Measurements from ENCODE around the gene CKAP4. TPM values are rescaled to one million over a fixed set of nuclear protein-coding genes. Genes with fewer than 3 reads are reported as not detected.

The CKAP4 gene
- total RNA-seq, 4 donors from 2014 or later = 58.9 to 127 (median 103) TPM

DNA sequence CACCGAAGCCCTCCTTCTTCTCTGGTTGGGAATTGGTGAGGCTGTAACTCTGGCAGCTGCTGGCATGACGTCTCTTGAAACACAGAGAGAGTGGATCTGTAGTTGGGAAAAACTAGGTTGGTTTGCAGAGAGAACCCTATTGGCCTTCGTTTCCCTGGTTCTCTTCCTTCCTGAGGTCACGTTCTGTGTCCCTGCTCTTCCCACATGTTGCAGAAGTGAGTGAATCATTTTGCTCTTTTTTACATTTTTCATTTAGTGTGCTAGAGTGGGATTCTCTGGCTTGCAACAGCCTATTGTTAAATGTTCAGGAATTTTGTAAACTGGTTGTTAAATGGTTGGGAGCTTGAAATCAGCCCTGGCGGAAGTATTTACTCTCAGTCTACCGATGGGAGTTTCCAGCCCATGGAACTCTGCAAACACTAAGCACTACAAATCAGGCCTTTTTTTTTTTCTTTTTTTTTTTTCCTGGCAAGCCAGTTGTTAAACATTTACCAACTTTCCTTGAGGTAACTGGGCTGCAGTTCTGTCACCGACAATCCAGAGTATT is 26.8 kb upstream of the CKAP4 start:
- no peak for DNase-seq
- WGBS, 2 donors = 55 to 61% methylated on average over 6 to 7 of the region's 7 CpGs
- peak overlapping the region in 1 of 4 donors; percentile 32 for H3K27ac ChIP-seq

DNA sequence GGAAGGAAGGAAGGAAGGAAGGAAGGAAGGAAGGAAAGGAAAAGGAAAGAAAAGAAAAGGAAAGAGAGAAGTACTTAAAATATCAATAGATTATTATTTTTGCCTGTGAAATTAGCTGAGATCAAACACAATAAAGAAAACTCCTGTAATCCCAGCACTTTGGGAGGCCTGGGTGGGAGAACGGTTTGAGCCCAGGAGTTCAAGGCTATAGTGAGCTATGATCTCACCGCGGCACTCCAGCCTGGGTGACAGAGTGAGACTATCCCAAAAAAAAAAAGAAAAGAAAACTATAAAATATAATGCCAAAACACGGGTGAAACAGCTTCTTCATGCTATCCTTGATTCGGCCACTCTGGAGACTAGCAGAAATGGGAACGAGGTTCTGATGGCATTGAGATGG is 26.2 kb upstream of the CKAP4 start:
- no peak for DNase-seq
- no peaks in the 10 kb centered on the region for H3K9me3 ChIP-seq
- peaks cover 10 to 84% (median 28%) of the 10 kb centered on the region in 3 donors for H3K4me1 ChIP-seq
- no peak overlapping the region for H3K4me3 ChIP-seq
- TF ChIP-seq POLR2A (IDR thresholded peaks at IDR 0.05) = no peak
- TF ChIP-seq, protein P1, sequence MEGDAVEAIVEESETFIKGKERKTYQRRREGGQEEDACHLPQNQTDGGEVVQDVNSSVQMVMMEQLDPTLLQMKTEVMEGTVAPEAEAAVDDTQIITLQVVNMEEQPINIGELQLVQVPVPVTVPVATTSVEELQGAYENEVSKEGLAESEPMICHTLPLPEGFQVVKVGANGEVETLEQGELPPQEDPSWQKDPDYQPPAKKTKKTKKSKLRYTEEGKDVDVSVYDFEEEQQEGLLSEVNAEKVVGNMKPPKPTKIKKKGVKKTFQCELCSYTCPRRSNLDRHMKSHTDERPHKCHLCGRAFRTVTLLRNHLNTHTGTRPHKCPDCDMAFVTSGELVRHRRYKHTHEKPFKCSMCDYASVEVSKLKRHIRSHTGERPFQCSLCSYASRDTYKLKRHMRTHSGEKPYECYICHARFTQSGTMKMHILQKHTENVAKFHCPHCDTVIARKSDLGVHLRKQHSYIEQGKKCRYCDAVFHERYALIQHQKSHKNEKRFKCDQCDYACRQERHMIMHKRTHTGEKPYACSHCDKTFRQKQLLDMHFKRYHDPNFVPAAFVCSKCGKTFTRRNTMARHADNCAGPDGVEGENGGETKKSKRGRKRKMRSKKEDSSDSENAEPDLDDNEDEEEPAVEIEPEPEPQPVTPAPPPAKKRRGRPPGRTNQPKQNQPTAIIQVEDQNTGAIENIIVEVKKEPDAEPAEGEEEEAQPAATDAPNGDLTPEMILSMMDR (IDR thresholded peaks at IDR 0.05) = no peak
- intact Hi-C loops (cut with DNase I) = no loop called here
- H3K36me3 ChIP-seq = no peaks in the 10 kb centered on the region
- H3K27me3 ChIP-seq = no peaks in the 10 kb centered on the region
- WGBS, 2 donors = 81 to 93% methylated on average over 6 of the region's 6 CpGs
- H3K27ac ChIP-seq = no peak overlapping the region

More for the DNA sequence above, 26.8 kb upstream of the CKAP4 start:
- H3K27me3 ChIP-seq = no peaks in the 10 kb centered on the region
- H3K36me3 ChIP-seq = no peaks in the 10 kb centered on the region
- no peaks in the 10 kb centered on the region for H3K9me3 ChIP-seq
- H3K4me3 ChIP-seq = no peak overlapping the region
- H3K4me1 ChIP-seq = peaks cover 10 to 77% (median 27%) of the 10 kb centered on the region in 3 donors
- no peak for TF ChIP-seq POLR2A (IDR thresholded peaks at IDR 0.05)
- TF ChIP-seq, protein P1 (IDR thresholded peaks at IDR 0.05) = no peak
- intact Hi-C loops (cut with DNase I) = no loop called here

- 83 to 88% methylated on average over 6 of the region's 6 CpGs for WGBS, 2 donors
- DNase-seq = no peak
- no peaks in the 10 kb centered on the region for H3K9me3 ChIP-seq
- TF ChIP-seq, protein P1 (IDR thresholded peaks at IDR 0.05) = no peak
- no peak for TF ChIP-seq POLR2A (IDR thresholded peaks at IDR 0.05)
- H3K27ac ChIP-seq = no peak overlapping the region
- H3K36me3 ChIP-seq = no peaks in the 10 kb centered on the region
- no peak overlapping the region for H3K4me3 ChIP-seq
- no peaks in the 10 kb centered on the region for H3K27me3 ChIP-seq
- intact Hi-C loops (cut with DNase I) = no loop called here
- peaks cover 10 to 85% (median 28%) of the 10 kb centered on the region in 3 donors for H3K4me1 ChIP-seq
Observed at GRCh38 chr12:106273491-106273890, 25.7 kb upstream of the CKAP4 start.

GRCh38 chr12:106271575-106272505 is 24.0 kb upstream of the CKAP4 start:
- H3K4me3 ChIP-seq = no peak overlapping the region
- H3K36me3 ChIP-seq = no peaks in the 10 kb centered on the region
- H3K27ac ChIP-seq = peak overlapping the region; percentile 51 to 82 (median 64)
- intact Hi-C loops (cut with DNase I) = no loop called here
- no peak for TF ChIP-seq POLR2A (IDR thresholded peaks at IDR 0.05)
- TF ChIP-seq, protein P1 (IDR thresholded peaks at IDR 0.05) = no peak
- DNase-seq = no peak
- H3K27me3 ChIP-seq = no peaks in the 10 kb centered on the region
- H3K4me1 ChIP-seq = peaks cover 10 to 79% (median 27%) of the 10 kb centered on the region in 3 donors
- WGBS, 2 donors = 46 to 49% methylated on average over 4 to 5 of the region's 5 CpGs
- no peaks in the 10 kb centered on the region for H3K9me3 ChIP-seq
